IMR-90 (cell line): ENCODE data around the gene XPO6. TPM values are rescaled to one million over a fixed set of nuclear protein-coding genes. Genes with fewer than 3 reads are reported as not detected.

ENCODE experiments used
- ATAC-seq: fragments of 200-7000 bp; cut with Tn5 transposase; 2 replicates; pipeline ENCODE4 v1.9.1; 2020; ENCODE audit warnings: low read depth, mild to moderate bottlenecking, moderate library complexity
- BruUV-seq: library from RNA; stranded (reverse); fragments of 400-500 nt; replicated peaks from 2 replicates; lab custom pipeline; 2021; lab: Mats Ljungman, UMichigan
- CTCF ChIA-PET: fragments of 300-600 bp; formaldehyde crosslinking; extraction: SDS; loops from one replicate; lab custom pipeline; 2021; ENCODE audit warnings: antibody characterized with exemption; lab: Yijun Ruan, JAX
- POLR2A ChIA-PET: fragments of 300-600 bp; sonication (Branson Sonifier 250); formaldehyde crosslinking; loops from one replicate; lab custom pipeline; 2022; ENCODE audit warnings: antibody characterized with exemption; ENCODE audit not compliant: unreplicated experiment; lab: Charles Lee
- DNase-seq: peaks from one replicate; pipeline ENCODE4 v3.0.0; 2013
- H2AFZ ChIP-seq: replicated peaks from 2 replicates; pipeline ENCODE3; 2013; ENCODE audit warnings: low read length, mild to moderate bottlenecking; ENCODE audit not compliant: poor library complexity
- H2AK5ac ChIP-seq: 2 replicates; pipeline ENCODE4 v1.6.1; 2013; ENCODE audit warnings: low read depth, low read length, inconsistent platforms
- H2AK9ac ChIP-seq: replicated peaks from 2 replicates; pipeline ENCODE3; 2013; ENCODE audit warnings: mild to moderate bottlenecking, low read depth, low read length, moderate library complexity; ENCODE audit not compliant: poor library complexity
- H2BK120ac ChIP-seq: 2 replicates; pipeline ENCODE4 v1.6.1; 2013; ENCODE audit warnings: low read depth, low read length, inconsistent platforms
- H2BK15ac ChIP-seq: 3 replicates; pipeline ENCODE4 v1.6.1; 2013; ENCODE audit warnings: low read depth, low read length, inconsistent platforms
- H2BK20ac ChIP-seq: 2 replicates; pipeline ENCODE4 v1.6.1; 2013; ENCODE audit warnings: low read depth, mild to moderate bottlenecking, inconsistent platforms, low read length, moderate library complexity
- H2BK5ac ChIP-seq: 2 replicates; pipeline ENCODE4 v1.6.1; 2013; ENCODE audit warnings: mild to moderate bottlenecking, low read depth, low read length, inconsistent platforms; ENCODE audit not compliant: poor library complexity, severe bottlenecking
- H3K14ac ChIP-seq: replicated peaks from 2 replicates; pipeline ENCODE4 v1.6.1; 2013; ENCODE audit warnings: low read depth, low read length, inconsistent platforms
- H3K18ac ChIP-seq: 2 replicates; pipeline ENCODE4 v1.6.1; 2013; ENCODE audit warnings: low read depth, low read length, control low read depth
- H3K23ac ChIP-seq: 2 replicates; pipeline ENCODE4 v1.6.1; 2013; ENCODE audit warnings: low read depth, low read length, inconsistent platforms
- H3K27ac ChIP-seq: 2 replicates; pipeline ENCODE4 v1.5.1; 2013; ENCODE audit warnings: mild to moderate bottlenecking, control low read depth, low read length; ENCODE audit not compliant: insufficient read depth
- H3K27me3 ChIP-seq: 2 replicates; pipeline ENCODE4 v1.6.1; 2013; ENCODE audit warnings: low read length; ENCODE audit not compliant: control insufficient read depth, insufficient read depth
- H3K36me3 ChIP-seq: 2 replicates; pipeline ENCODE4 v1.6.1; 2013; ENCODE audit warnings: low read length, mixed read lengths; ENCODE audit not compliant: control insufficient read depth, insufficient read depth
- H3K4ac ChIP-seq: 2 replicates; pipeline ENCODE4 v1.6.1; 2013; ENCODE audit warnings: low read depth, low read length, inconsistent platforms
- H3K4me1 ChIP-seq: 2 replicates; pipeline ENCODE4 v1.6.1; 2013; ENCODE audit warnings: low read length, mixed read lengths; ENCODE audit not compliant: control insufficient read depth, insufficient read depth
- H3K4me2 ChIP-seq: 2 replicates; pipeline ENCODE4 v1.6.1; 2013; ENCODE audit warnings: low read depth, mild to moderate bottlenecking, control low read depth, low read length, moderate library complexity
- H3K4me3 ChIP-seq: 2 replicates; pipeline ENCODE4 v1.5.1; 2013; ENCODE audit warnings: low read depth, mild to moderate bottlenecking, control low read depth, low read length, moderate library complexity; ENCODE audit not compliant: insufficient read depth
- H3K56ac ChIP-seq: 2 replicates; pipeline ENCODE4 v1.6.1; 2013; ENCODE audit warnings: low read length, inconsistent platforms; ENCODE audit not compliant: insufficient read depth; ENCODE audit errors: extremely low read depth
- H3K79me1 ChIP-seq, 2 experiments: 2 replicates each; pipeline ENCODE4 v1.6.1; 2013; ENCODE audit warnings: low read length in 2 of 2, inconsistent platforms in 1 of 2, low read depth in 1 of 2
- H3K9ac ChIP-seq: 2 replicates; pipeline ENCODE4 v1.6.1; 2013; ENCODE audit warnings: low read depth, low read length, control low read depth
- H3K9me1 ChIP-seq: 2 replicates; pipeline ENCODE4 v1.6.1; 2013; ENCODE audit warnings: low read length, inconsistent platforms; ENCODE audit not compliant: insufficient read depth
- H3K9me3 ChIP-seq: 2 replicates; pipeline ENCODE4 v1.6.1; 2013; ENCODE audit warnings: low read length; ENCODE audit not compliant: control insufficient read depth, insufficient read depth
- H4K20me1 ChIP-seq: 2 replicates; pipeline ENCODE4 v1.6.1; 2013; ENCODE audit warnings: low read length, inconsistent platforms; ENCODE audit not compliant: insufficient read depth
- H4K5ac ChIP-seq: 2 replicates; pipeline ENCODE4 v1.6.1; 2013; ENCODE audit warnings: mild to moderate bottlenecking, low read depth, low read length, control low read depth
- H4K8ac ChIP-seq, 2 experiments: 2 replicates each; pipeline ENCODE4 v1.6.1; 2013; ENCODE audit warnings: low read depth in 2 of 2, low read length in 2 of 2, control low read depth in 1 of 2, inconsistent platforms in 1 of 2
- H4K91ac ChIP-seq: 2 replicates; pipeline ENCODE4 v1.6.1; 2013; ENCODE audit warnings: low read depth, low read length, inconsistent platforms; ENCODE audit not compliant: insufficient read depth
- BHLHE40 ChIP-seq: fragments of 150-350 bp; IDR thresholded peaks from 2 replicates; pipeline ENCODE4 v1.6.1; 2016; ENCODE audit warnings: mild to moderate bottlenecking, low read depth, low read length
- CEBPB ChIP-seq: IDR thresholded peaks from 2 replicates; pipeline ENCODE4 v1.6.1; 2012; ENCODE audit warnings: low read depth, low read length, improper control_type of control experiment
- CHD1 ChIP-seq: IDR thresholded peaks from 2 replicates; pipeline ENCODE4 v1.6.1; 2012; ENCODE audit warnings: low read depth, low read length, improper control_type of control experiment
- ELK1 ChIP-seq: fragments of 150-350 bp; IDR thresholded peaks from 2 replicates; pipeline ENCODE4 v1.6.1; 2016; ENCODE audit warnings: low read depth, mild to moderate bottlenecking, low read length, moderate library complexity, borderline replicate concordance
- FOS ChIP-seq: fragments of 150-350 bp; IDR thresholded peaks from 2 replicates; pipeline ENCODE4 v1.6.1; 2016; ENCODE audit warnings: low read depth, low read length
- MAFK ChIP-seq: IDR thresholded peaks from 2 replicates; pipeline ENCODE4 v1.6.1; 2012; ENCODE audit warnings: low read depth, low read length, improper control_type of control experiment
- MAZ ChIP-seq: IDR thresholded peaks from 2 replicates; pipeline ENCODE4 v1.6.1; 2012; ENCODE audit warnings: low read depth, mild to moderate bottlenecking, low read length, improper control_type of control experiment, moderate library complexity, borderline replicate concordance
- MXI1 ChIP-seq: IDR thresholded peaks from 2 replicates; pipeline ENCODE4 v1.6.1; 2012; ENCODE audit warnings: low read depth, mild to moderate bottlenecking, low read length, moderate library complexity, borderline replicate concordance
- NFE2L2 ChIP-seq: fragments of 150-350 bp; IDR thresholded peaks from 2 replicates; pipeline ENCODE4 v1.6.1; 2016; ENCODE audit warnings: low read depth, mild to moderate bottlenecking, low read length
- POLR2A ChIP-seq: IDR thresholded peaks from 2 replicates; pipeline ENCODE4 v1.6.1; 2012; ENCODE audit warnings: mild to moderate bottlenecking, low read depth, low read length
- RAD21 ChIP-seq: IDR thresholded peaks from 2 replicates; pipeline ENCODE4 v1.6.1; 2012; ENCODE audit warnings: low read length, improper control_type of control experiment
- RCOR1 ChIP-seq: IDR thresholded peaks from 2 replicates; pipeline ENCODE4 v1.6.1; 2012; ENCODE audit warnings: mild to moderate bottlenecking, low read length, improper control_type of control experiment; ENCODE audit not compliant: insufficient replicate concordance
- RFX5 ChIP-seq: IDR thresholded peaks from 2 replicates; pipeline ENCODE4 v1.8.0; 2012; ENCODE audit warnings: low read depth, mild to moderate bottlenecking, low read length, moderate library complexity
- SMC3 ChIP-seq: fragments of 150-350 bp; IDR thresholded peaks from 2 replicates; pipeline ENCODE4 v1.6.1; 2016; ENCODE audit warnings: low read depth, mild to moderate bottlenecking, antibody characterized with exemption, low read length, moderate library complexity
- USF2 ChIP-seq: fragments of 150-350 bp; IDR thresholded peaks from 2 replicates; pipeline ENCODE4 v1.6.1; 2017; ENCODE audit warnings: mild to moderate bottlenecking, antibody characterized with exemption, low read length, low read depth
- WGBS, 2 experiments: methylation state at CpG; one replicate each; pipeline versions ENCODE4 v1.1.5 to v1.1.7; 2013; ENCODE audit warnings: missing lambda C conversion rate in 2 of 2; ENCODE audit not compliant: insufficient read length in 1 of 2; ENCODE audit errors: extremely low coverage in 2 of 2; 5-methylcytosine and 5-hydroxymethylcytosine counted together
- dilution Hi-C: fragments of 300-500 bp; cut with HindIII; formaldehyde crosslinking; loops from one replicate; pipeline ENCODE4 v1.14.3; 2018; ENCODE audit warnings: low sequenced_read_pairs; ENCODE audit not compliant: unreplicated experiment
- in situ Hi-C: fragments of 300-500 bp; cut with MboI; formaldehyde crosslinking; loops from 3 replicates; pipeline ENCODE4 v1.14.3; 2019; ENCODE audit warnings: low sequenced_read_pairs, inconsistent platforms, mixed read lengths
- intact Hi-C: fragments of 100-400 bp; cut with micrococcal nuclease; formaldehyde crosslinking; loops from 2 replicates; pipeline ENCODE4 v1.10.0; 2022
- polyA plus RNA-seq, 3 experiments: library from polyadenylated mRNA; depleted of rRNA; stranded (reverse); fragments of >200 nt; gene quantifications; 2 replicates each; pipeline ENCODE4 v1.2.3, GENCODE V29; 2012; ENCODE audit warnings: low replicate concordance in 1 of 3
- total RNA-seq: library from RNA; depleted of rRNA; stranded (reverse); fragments of >200 nt; gene quantifications from 2 replicates; pipeline ENCODE4 v1.2.3, GENCODE V29; 2012
- TF ChIP-seq, protein P1 (sequence below): conservative IDR thresholded peaks from 2 replicates; pipeline ENCODE4 v1.5.1; 2012; ENCODE audit warnings: mild to moderate bottlenecking, low read depth, low read length, improper control_type of control experiment

The XPO6 gene
- total and polyA plus RNA-seq, 2 of the 4 experiments (the other 2 are of a cell fraction), result 108 to 184 TPM

- Histone ChIP-seq H3K14ac (peak overlapping the region; percentile 3; the same call in 1 of the 2 replicates), H2BK120ac (no peak overlapping the region), H4K91ac (peak overlapping the region; percentile 18; the same call in 1 of the 2 replicates), H3K23ac (no peak overlapping the region), H4K8ac (0 out of 4 replicates have a peak overlapping the region, but pooled peaks of 1 of the 2 experiments have one; percentile 0), H2AFZ (no peak overlapping the region), H3K4me3 (no peak overlapping the region), H3K27me3 (no peaks in the 10 kb centered on the region), H2AK5ac (peak overlapping the region; percentile 28; the same call in 1 of the 2 replicates), H3K56ac (no peak overlapping the region), H2AK9ac (peak overlapping the region; percentile 12), H3K4me2 (no peak overlapping the region), H2BK15ac (peak overlapping the region; percentile 16; the same call in 1 of the 3 replicates), H3K4me1 (peaks cover 9% of the 10 kb centered on the region), H4K20me1 (peaks cover 8% of the 10 kb centered on the region; the same call in 1 of the 2 replicates), H3K79me1 (peaks cover 55 to 85% of the 10 kb centered on the region in 2 experiments), H3K18ac (no peak overlapping the region), H2BK5ac (no peak overlapping the region), H2BK20ac (no peak overlapping the region; the same call in 1 of the 2 replicates), H3K27ac (no peak overlapping the region), H3K36me3 (peaks cover 38% of the 10 kb centered on the region), H3K4ac (no peak overlapping the region), H3K9ac (no peak overlapping the region), H3K9me3 (no peaks in the 10 kb centered on the region), H3K9me1 (peaks cover 21% of the 10 kb centered on the region), H4K5ac (peak overlapping the region; percentile 10; the same call in 1 of the 2 replicates)
- no peak for DNase-seq
- intact Hi-C loops, result no loop called here
- ChIA-PET CTCF (no interaction called here), POLR2A (no interaction called here)
- in situ Hi-C loops, result loop anchor here (10.0 kb wide), 1 partner anchor 62 kb away; no protein-coding TSS in a partner anchor
- ATAC-seq, result no peak
- dilution Hi-C loops, result no loop called here
- TF ChIP-seq MXI1 (no peak), CEBPB (no peak), USF2 (no peak), RFX5 (no peak), MAZ (no peak), ELK1 (no peak), MAFK (no peak), BHLHE40 (no peak), RCOR1 (no peak), CHD1 (no peak), NFE2L2 (no peak), SMC3 (no peak), FOS (no peak), RAD21 (no peak), POLR2A (no peak)
- TF ChIP-seq, protein P1, sequence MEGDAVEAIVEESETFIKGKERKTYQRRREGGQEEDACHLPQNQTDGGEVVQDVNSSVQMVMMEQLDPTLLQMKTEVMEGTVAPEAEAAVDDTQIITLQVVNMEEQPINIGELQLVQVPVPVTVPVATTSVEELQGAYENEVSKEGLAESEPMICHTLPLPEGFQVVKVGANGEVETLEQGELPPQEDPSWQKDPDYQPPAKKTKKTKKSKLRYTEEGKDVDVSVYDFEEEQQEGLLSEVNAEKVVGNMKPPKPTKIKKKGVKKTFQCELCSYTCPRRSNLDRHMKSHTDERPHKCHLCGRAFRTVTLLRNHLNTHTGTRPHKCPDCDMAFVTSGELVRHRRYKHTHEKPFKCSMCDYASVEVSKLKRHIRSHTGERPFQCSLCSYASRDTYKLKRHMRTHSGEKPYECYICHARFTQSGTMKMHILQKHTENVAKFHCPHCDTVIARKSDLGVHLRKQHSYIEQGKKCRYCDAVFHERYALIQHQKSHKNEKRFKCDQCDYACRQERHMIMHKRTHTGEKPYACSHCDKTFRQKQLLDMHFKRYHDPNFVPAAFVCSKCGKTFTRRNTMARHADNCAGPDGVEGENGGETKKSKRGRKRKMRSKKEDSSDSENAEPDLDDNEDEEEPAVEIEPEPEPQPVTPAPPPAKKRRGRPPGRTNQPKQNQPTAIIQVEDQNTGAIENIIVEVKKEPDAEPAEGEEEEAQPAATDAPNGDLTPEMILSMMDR, result no peak
- WGBS, 2 experiments, result 96% methylated on average over 3 of the region's 7 CpGs; no CpG with 5 or more reads in 1 of the 2 experiments
- no TSS peak for BruUV-seq
Observed at GRCh38 chr16:28167221-28167620, 44.5 kb downstream of the XPO6 start.
